IgD-negative memory B cell (primary cell): ENCODE measurements around the gene EXOG. TPM values are rescaled to one million over a fixed set of nuclear protein-coding genes. Genes with fewer than 3 reads are reported as not detected.

ENCODE experiments used
- H3K27ac Mint-ChIP-seq, 3 donors: one replicate each; pipeline ENCODE4 v1.8.0; 2020 to 2022; ENCODE audit warnings: mild to moderate bottlenecking in 3 of 3, mixed read lengths in 3 of 3, moderate library complexity in 1 of 3
- H3K27me3 Mint-ChIP-seq: one replicate; pipeline ENCODE4 v1.8.0; 2021; ENCODE audit warnings: mixed read lengths
- H3K36me3 Mint-ChIP-seq: one replicate; pipeline ENCODE4 v1.8.0; 2020; ENCODE audit warnings: mild to moderate bottlenecking, mixed read lengths
- H3K4me1 Mint-ChIP-seq, 3 donors: one replicate each; pipeline ENCODE4 v1.8.0; 2020 to 2022; ENCODE audit warnings: mixed read lengths in 3 of 3, mild to moderate bottlenecking in 1 of 3
- H3K4me3 Mint-ChIP-seq, 4 donors: one replicate each; pipeline ENCODE4 v1.8.0; 2020 to 2022; ENCODE audit warnings: mild to moderate bottlenecking in 4 of 4, mixed read lengths in 4 of 4, moderate library complexity in 3 of 4
- H3K9me3 Mint-ChIP-seq, 3 donors: one replicate each; pipeline ENCODE4 v1.8.0; 2020 to 2021; ENCODE audit warnings: mixed read lengths in 3 of 3, mild to moderate bottlenecking in 1 of 3
- polyA plus RNA-seq: library from polyadenylated mRNA; unstranded; fragments of 300-500 nt; fragmentation: Illumina TruSeq; gene quantifications from one replicate; pipeline ENCODE4 v1.2.3, GENCODE V29; 2021

EXOG gene
- polyA plus RNA-seq, 1 donor from 2014 or later = 13.6 TPM

- no peak overlapping the region for H3K4me3 Mint-ChIP-seq
- no peak overlapping the region for H3K27ac Mint-ChIP-seq
- H3K36me3 Mint-ChIP-seq = peaks cover 15% of the 10 kb centered on the region
- H3K9me3 Mint-ChIP-seq = no peaks in the 10 kb centered on the region
- no peaks in the 10 kb centered on the region for H3K27me3 Mint-ChIP-seq
- H3K4me1 Mint-ChIP-seq = peaks cover 0 to 4% (median 0%) of the 10 kb centered on the region in 3 donors
Observed at GRCh38 chr3:38511546-38511945, 15.4 kb downstream of the EXOG start.

DNA sequence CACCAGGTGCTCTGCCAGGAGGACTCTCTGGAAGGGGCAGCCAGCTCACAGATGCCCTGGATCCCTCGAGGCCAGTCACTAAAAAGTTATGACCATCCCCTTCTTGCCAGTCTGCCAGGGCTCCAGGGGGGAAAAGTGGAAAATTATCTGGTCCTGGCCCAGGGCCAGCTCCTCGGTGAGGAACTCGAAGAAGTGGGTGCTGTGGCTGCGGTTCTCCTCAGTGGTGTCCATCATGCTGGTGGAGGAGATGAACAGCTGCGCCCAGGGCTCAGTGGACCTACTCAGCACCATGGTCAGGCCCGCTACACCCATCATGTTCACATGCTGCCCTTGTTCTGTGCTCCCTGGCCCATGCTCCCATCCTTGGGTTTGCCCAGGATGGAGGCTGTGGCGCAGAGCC lies 19.2 kb downstream of the EXOG start:
- no peaks in the 10 kb centered on the region for H3K27me3 Mint-ChIP-seq
- peaks cover 6 to 11% (median 6%) of the 10 kb centered on the region in 3 donors for H3K4me1 Mint-ChIP-seq
- peaks cover 9% of the 10 kb centered on the region for H3K36me3 Mint-ChIP-seq
- H3K27ac Mint-ChIP-seq = no peak overlapping the region
- no peak overlapping the region for H3K4me3 Mint-ChIP-seq
- H3K9me3 Mint-ChIP-seq = no peaks in the 10 kb centered on the region

GRCh38 chr3:38516669-38517068 lies 20.5 kb downstream of the EXOG start:
- H3K4me3 Mint-ChIP-seq = no peak overlapping the region
- H3K36me3 Mint-ChIP-seq = peaks cover 9% of the 10 kb centered on the region
- H3K9me3 Mint-ChIP-seq = no peaks in the 10 kb centered on the region
- no peak overlapping the region for H3K27ac Mint-ChIP-seq
- no peaks in the 10 kb centered on the region for H3K27me3 Mint-ChIP-seq
- H3K4me1 Mint-ChIP-seq = peaks cover 6 to 11% (median 8%) of the 10 kb centered on the region in 3 donors

- Mint-ChIP-seq H3K4me3 (no peak overlapping the region), H3K4me1 (peaks cover 6 to 11% (median 8%) of the 10 kb centered on the region in 3 donors), H3K27ac (peak overlapping the region in 1 of 3 donors; percentile 55), H3K9me3 (no peaks in the 10 kb centered on the region), H3K36me3 (peaks cover 5% of the 10 kb centered on the region), H3K27me3 (no peaks in the 10 kb centered on the region)
Observed at GRCh38 chr3:38519000-38519399, 22.9 kb downstream of the EXOG start.

GRCh38 chr3:38519651-38520050 lies 23.5 kb downstream of the EXOG start:
- Mint-ChIP-seq H3K9me3 (no peaks in the 10 kb centered on the region), H3K36me3 (peaks cover 9% of the 10 kb centered on the region), H3K4me3 (peak overlapping the region in 1 of 4 donors; percentile 74), H3K4me1 (peaks cover 4 to 11% (median 8%) of the 10 kb centered on the region in 3 donors), H3K27ac (peak overlapping the region in 2 of 3 donors; percentile 6 to 21), H3K27me3 (no peaks in the 10 kb centered on the region)

- Mint-ChIP-seq H3K4me3 (no peak overlapping the region), H3K9me3 (no peaks in the 10 kb centered on the region), H3K27me3 (no peaks in the 10 kb centered on the region), H3K4me1 (peaks cover 4 to 11% (median 8%) of the 10 kb centered on the region in 3 donors), H3K36me3 (peaks cover 9% of the 10 kb centered on the region), H3K27ac (no peak overlapping the region)
Observed at GRCh38 chr3:38521391-38521987, 25.3 kb downstream of the EXOG start.

DNA sequence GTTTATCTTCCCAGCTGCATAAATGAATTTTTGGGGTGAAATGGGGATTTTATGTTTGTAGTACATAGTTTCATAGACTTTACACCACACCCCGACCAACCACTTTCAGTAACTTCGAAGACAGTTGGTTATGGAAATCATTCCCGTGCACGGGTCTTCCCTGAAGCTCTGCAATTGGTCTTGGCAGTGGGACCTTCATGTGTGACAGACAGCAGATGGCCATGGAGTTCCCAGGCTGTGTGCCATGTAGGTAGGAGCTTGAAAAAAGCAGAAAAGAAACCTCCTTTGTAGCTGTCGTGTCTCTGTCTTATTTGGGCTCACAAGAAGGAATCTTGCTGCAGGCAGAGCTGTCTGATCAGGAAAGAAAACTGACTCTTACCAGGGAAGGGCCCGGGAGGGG lies 25.9 kb downstream of the EXOG start:
- Mint-ChIP-seq H3K4me3 (no peak overlapping the region), H3K9me3 (no peaks in the 10 kb centered on the region)

GRCh38 chr3:38524141-38524739 lies 28.1 kb downstream of the EXOG start:
- peaks cover 12% of the 10 kb centered on the region for H3K36me3 Mint-ChIP-seq
- H3K27me3 Mint-ChIP-seq = no peaks in the 10 kb centered on the region
- no peak overlapping the region for H3K27ac Mint-ChIP-seq
- no peaks in the 10 kb centered on the region for H3K9me3 Mint-ChIP-seq
- no peak overlapping the region for H3K4me3 Mint-ChIP-seq
- H3K4me1 Mint-ChIP-seq = peaks cover 4 to 8% (median 5%) of the 10 kb centered on the region in 3 donors

More for the DNA sequence above, 25.9 kb downstream of the EXOG start:
- H3K36me3 Mint-ChIP-seq = peaks cover 10% of the 10 kb centered on the region
- no peaks in the 10 kb centered on the region for H3K27me3 Mint-ChIP-seq
- H3K27ac Mint-ChIP-seq = no peak overlapping the region
- H3K4me1 Mint-ChIP-seq = peaks cover 4 to 11% (median 8%) of the 10 kb centered on the region in 3 donors

- Mint-ChIP-seq H3K9me3 (no peaks in the 10 kb centered on the region), H3K4me1 (no peaks in the 10 kb centered on the region), H3K4me3 (no peak overlapping the region), H3K27ac (no peak overlapping the region), H3K36me3 (peaks cover 22% of the 10 kb centered on the region), H3K27me3 (no peaks in the 10 kb centered on the region)
Observed at GRCh38 chr3:38526792-38527191, 30.7 kb downstream of the EXOG start.

DNA sequence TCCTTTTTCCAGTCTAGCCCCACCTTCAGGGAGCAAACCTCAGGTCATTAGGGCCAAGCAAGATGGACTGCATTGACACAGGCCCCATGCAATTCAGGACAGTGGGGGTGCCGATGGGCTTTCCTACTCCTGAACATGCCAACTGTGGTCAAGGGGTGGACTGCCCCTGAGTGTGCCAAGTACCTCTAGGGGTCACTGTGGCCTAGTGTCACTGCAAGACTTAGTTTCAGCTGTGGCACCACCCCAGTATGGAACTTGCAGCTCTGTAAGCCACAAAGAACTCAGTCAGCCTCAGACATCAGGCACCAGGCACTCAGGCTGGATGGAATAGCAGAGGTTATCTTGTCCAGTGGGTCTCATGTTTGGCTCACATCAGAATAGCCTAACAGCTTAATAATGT lies 32.3 kb downstream of the EXOG start:
- H3K27ac Mint-ChIP-seq = no peak overlapping the region

GRCh38 chr3:38532529-38532928 lies 36.4 kb downstream of the EXOG start:
- no peaks in the 10 kb centered on the region for H3K27me3 Mint-ChIP-seq
- H3K27ac Mint-ChIP-seq = no peak overlapping the region
- H3K36me3 Mint-ChIP-seq = peaks cover 23% of the 10 kb centered on the region
- no peak overlapping the region for H3K4me3 Mint-ChIP-seq
- H3K9me3 Mint-ChIP-seq = no peaks in the 10 kb centered on the region
- H3K4me1 Mint-ChIP-seq = peaks cover 0 to 1% (median 0%) of the 10 kb centered on the region in 3 donors

More for the DNA sequence above, 32.3 kb downstream of the EXOG start:
- Mint-ChIP-seq H3K27me3 (no peaks in the 10 kb centered on the region), H3K4me3 (no peak overlapping the region), H3K36me3 (peaks cover 26% of the 10 kb centered on the region), H3K9me3 (no peaks in the 10 kb centered on the region), H3K4me1 (no peaks in the 10 kb centered on the region)

GRCh38 chr3:38533285-38533976 lies 37.3 kb downstream of the EXOG start:
- H3K4me3 Mint-ChIP-seq = no peak overlapping the region
- H3K9me3 Mint-ChIP-seq = no peaks in the 10 kb centered on the region
- H3K4me1 Mint-ChIP-seq = peaks cover 0 to 1% (median 0%) of the 10 kb centered on the region in 3 donors
- peak overlapping the region in 1 of 3 donors; percentile 78 for H3K27ac Mint-ChIP-seq
- peaks cover 25% of the 10 kb centered on the region for H3K36me3 Mint-ChIP-seq
- H3K27me3 Mint-ChIP-seq = no peaks in the 10 kb centered on the region

DNA sequence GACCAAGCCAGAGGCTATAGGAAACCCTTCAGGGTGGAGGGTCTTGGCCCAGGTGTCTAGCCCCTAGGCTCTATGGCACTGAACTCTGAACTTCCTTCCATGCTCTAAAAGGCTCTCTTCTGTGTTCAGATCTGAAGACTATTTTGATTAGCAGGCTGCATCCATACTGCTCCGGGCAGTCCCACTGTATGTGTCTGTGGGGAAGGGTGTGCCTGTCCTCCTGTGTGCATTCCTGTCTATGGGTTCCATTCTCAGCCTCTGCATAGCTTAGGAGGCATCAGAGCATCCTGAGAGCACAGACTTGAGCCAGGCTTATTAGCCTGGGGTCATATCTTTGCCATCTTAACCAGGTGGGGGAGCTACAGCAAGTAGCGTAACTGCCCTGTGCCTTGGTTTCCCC lies 38.0 kb downstream of the EXOG start:
- no peaks in the 10 kb centered on the region for H3K27me3 Mint-ChIP-seq
- no peaks in the 10 kb centered on the region for H3K9me3 Mint-ChIP-seq
- no peak overlapping the region for H3K4me3 Mint-ChIP-seq
- peaks cover 0 to 1% (median 0%) of the 10 kb centered on the region in 3 donors for H3K4me1 Mint-ChIP-seq
- H3K36me3 Mint-ChIP-seq = peaks cover 25% of the 10 kb centered on the region
- no peak overlapping the region for H3K27ac Mint-ChIP-seq

DNA sequence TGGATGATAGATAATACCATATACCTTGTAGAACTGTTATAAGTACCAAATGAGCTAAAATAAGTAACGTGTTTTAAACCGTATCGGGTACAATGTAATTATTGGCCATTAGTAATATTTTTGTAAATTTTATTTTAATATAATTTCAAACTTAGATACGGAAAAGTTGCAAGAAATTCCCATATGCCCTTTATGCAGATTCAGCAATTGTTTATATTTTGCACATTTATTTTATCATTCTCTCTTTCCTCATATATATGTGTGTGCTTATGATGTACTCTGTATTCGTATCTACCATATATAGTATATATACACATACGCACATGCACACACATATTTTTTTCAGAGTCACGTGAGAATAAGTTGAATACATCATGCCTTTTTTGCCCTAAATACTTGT lies 38.5 kb downstream of the EXOG start:
- no peak overlapping the region for H3K4me3 Mint-ChIP-seq
- H3K9me3 Mint-ChIP-seq = no peaks in the 10 kb centered on the region
- H3K36me3 Mint-ChIP-seq = peaks cover 23% of the 10 kb centered on the region
- no peak overlapping the region for H3K27ac Mint-ChIP-seq
- H3K4me1 Mint-ChIP-seq = peaks cover 0 to 1% (median 0%) of the 10 kb centered on the region in 3 donors
- no peaks in the 10 kb centered on the region for H3K27me3 Mint-ChIP-seq

GRCh38 chr3:38536671-38537070 lies 40.5 kb downstream of the EXOG start:
- Mint-ChIP-seq H3K36me3 (peaks cover 16% of the 10 kb centered on the region), H3K27me3 (no peaks in the 10 kb centered on the region), H3K27ac (no peak overlapping the region), H3K9me3 (no peaks in the 10 kb centered on the region), H3K4me1 (peaks cover 0 to 1% (median 0%) of the 10 kb centered on the region in 3 donors), H3K4me3 (no peak overlapping the region)
